ENCODE measurements around the gene C1QTNF12. TPM values are rescaled to one million over a fixed set of nuclear protein-coding genes. Genes with fewer than 3 reads are reported as not detected.

The C1QTNF12 gene
- total and polyA plus RNA-seq, 2 experiments from 2014 or later = 4.1 to 4.2 TPM

DNA sequence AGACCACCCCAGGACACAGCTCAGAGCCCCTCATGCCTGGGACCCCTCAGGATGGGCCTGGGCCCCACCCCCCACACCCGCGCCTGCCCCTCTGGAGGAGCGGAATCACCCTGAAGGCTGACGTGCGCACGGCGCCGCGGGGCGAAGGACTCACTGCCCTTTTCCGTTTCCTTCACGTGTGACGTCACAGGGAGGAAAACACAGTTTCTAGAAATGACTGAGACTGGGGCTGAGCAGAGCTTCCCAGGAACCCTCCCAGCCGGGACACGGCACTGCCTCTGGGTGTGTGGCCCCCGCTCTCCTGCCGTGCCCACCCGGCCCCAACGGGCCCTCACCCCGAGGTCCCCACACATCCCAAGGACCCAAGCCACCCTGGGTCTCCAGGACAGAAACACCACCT, 27.2 kb downstream of the C1QTNF12 start:
- no peak overlapping the region for H3K27ac Mint-ChIP-seq
- no peaks in the 10 kb centered on the region for H3K27me3 ChIP-seq (ENCODE audit: insufficient read depth)
- no peaks in the 10 kb centered on the region for H3K9me3 Mint-ChIP-seq
- H3K27ac ChIP-seq (ENCODE audit: low read depth) = no peak overlapping the region
- no peaks in the 10 kb centered on the region for H3F3A ChIP-seq (replicated peaks; ENCODE audit: low read depth)
- no peaks in the 10 kb centered on the region for H3K4me1 ChIP-seq (ENCODE audit: insufficient read depth)
- peaks cover 3% of the 10 kb centered on the region; the same call in 1 of the 2 replicates for H4K20me1 ChIP-seq (replicated peaks; ENCODE audit: insufficient read depth)
- H3K36me3 Mint-ChIP-seq (ENCODE audit: low read depth) = peaks cover 30% of the 10 kb centered on the region
- H3K79me2 ChIP-seq (replicated peaks; ENCODE audit: insufficient read depth) = no peaks in the 10 kb centered on the region
- no peak overlapping the region for H2AFZ ChIP-seq
- DNase-seq (ENCODE audit: low spot score) (no peak), ATAC-seq (no peak)
- H3K4me3 ChIP-seq = no peak overlapping the region
- peaks cover 12% of the 10 kb centered on the region for H3K27me3 Mint-ChIP-seq (ENCODE audit: insufficient read depth, low read depth, poor library complexity)
- no peak overlapping the region for H3K4me2 ChIP-seq
- H3K4me3 Mint-ChIP-seq = no peak overlapping the region
- H3K4me1 Mint-ChIP-seq = no peaks in the 10 kb centered on the region
- H3K9me2 ChIP-seq (ENCODE audit: insufficient read depth) = no peaks in the 10 kb centered on the region
- TF ChIP-seq EZH2phosphoT487 (IDR thresholded peaks at IDR 0.05; ENCODE audit: unreplicated experiment) = no peak
- TF ChIP-seq, protein P1, sequence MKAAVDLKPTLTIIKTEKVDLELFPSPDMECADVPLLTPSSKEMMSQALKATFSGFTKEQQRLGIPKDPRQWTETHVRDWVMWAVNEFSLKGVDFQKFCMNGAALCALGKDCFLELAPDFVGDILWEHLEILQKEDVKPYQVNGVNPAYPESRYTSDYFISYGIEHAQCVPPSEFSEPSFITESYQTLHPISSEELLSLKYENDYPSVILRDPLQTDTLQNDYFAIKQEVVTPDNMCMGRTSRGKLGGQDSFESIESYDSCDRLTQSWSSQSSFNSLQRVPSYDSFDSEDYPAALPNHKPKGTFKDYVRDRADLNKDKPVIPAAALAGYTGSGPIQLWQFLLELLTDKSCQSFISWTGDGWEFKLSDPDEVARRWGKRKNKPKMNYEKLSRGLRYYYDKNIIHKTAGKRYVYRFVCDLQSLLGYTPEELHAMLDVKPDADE (IDR thresholded peaks at IDR 0.05) = no peak
- TF ChIP-seq STAT1 (IDR thresholded peaks at IDR 0.05; ENCODE audit: unreplicated experiment) = no peak
- TF ChIP-seq ZNF114 (CRISPR knock-in tag; IDR thresholded peaks at IDR 0.05) = no peak
- TF ChIP-seq POLR2AphosphoS5 (IDR thresholded peaks at IDR 0.05; ENCODE audit: low read depth) = no peak
- no peak for TF ChIP-seq EZH2 (IDR thresholded peaks at IDR 0.05; ENCODE audit: low read depth, unreplicated experiment)
- TF ChIP-seq, protein P2, sequence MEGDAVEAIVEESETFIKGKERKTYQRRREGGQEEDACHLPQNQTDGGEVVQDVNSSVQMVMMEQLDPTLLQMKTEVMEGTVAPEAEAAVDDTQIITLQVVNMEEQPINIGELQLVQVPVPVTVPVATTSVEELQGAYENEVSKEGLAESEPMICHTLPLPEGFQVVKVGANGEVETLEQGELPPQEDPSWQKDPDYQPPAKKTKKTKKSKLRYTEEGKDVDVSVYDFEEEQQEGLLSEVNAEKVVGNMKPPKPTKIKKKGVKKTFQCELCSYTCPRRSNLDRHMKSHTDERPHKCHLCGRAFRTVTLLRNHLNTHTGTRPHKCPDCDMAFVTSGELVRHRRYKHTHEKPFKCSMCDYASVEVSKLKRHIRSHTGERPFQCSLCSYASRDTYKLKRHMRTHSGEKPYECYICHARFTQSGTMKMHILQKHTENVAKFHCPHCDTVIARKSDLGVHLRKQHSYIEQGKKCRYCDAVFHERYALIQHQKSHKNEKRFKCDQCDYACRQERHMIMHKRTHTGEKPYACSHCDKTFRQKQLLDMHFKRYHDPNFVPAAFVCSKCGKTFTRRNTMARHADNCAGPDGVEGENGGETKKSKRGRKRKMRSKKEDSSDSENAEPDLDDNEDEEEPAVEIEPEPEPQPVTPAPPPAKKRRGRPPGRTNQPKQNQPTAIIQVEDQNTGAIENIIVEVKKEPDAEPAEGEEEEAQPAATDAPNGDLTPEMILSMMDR (conservative IDR thresholded peaks at IDR 0.05; ENCODE audit: low read depth in 2 of 2) = no peak
- TF ChIP-seq ZNF331 (CRISPR knock-in tag; IDR thresholded peaks at IDR 0.05; ENCODE audit: low read depth) = no peak
- TF ChIP-seq, protein P3, sequence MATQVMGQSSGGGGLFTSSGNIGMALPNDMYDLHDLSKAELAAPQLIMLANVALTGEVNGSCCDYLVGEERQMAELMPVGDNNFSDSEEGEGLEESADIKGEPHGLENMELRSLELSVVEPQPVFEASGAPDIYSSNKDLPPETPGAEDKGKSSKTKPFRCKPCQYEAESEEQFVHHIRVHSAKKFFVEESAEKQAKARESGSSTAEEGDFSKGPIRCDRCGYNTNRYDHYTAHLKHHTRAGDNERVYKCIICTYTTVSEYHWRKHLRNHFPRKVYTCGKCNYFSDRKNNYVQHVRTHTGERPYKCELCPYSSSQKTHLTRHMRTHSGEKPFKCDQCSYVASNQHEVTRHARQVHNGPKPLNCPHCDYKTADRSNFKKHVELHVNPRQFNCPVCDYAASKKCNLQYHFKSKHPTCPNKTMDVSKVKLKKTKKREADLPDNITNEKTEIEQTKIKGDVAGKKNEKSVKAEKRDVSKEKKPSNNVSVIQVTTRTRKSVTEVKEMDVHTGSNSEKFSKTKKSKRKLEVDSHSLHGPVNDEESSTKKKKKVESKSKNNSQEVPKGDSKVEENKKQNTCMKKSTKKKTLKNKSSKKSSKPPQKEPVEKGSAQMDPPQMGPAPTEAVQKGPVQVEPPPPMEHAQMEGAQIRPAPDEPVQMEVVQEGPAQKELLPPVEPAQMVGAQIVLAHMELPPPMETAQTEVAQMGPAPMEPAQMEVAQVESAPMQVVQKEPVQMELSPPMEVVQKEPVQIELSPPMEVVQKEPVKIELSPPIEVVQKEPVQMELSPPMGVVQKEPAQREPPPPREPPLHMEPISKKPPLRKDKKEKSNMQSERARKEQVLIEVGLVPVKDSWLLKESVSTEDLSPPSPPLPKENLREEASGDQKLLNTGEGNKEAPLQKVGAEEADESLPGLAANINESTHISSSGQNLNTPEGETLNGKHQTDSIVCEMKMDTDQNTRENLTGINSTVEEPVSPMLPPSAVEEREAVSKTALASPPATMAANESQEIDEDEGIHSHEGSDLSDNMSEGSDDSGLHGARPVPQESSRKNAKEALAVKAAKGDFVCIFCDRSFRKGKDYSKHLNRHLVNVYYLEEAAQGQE (IDR thresholded peaks at IDR 0.05; ENCODE audit: unreplicated experiment) = no peak
- no peak for TF ChIP-seq CREB1 (CRISPR knock-in tag; IDR thresholded peaks at IDR 0.05; ENCODE audit: low read depth)
- TF ChIP-seq, protein P4, sequence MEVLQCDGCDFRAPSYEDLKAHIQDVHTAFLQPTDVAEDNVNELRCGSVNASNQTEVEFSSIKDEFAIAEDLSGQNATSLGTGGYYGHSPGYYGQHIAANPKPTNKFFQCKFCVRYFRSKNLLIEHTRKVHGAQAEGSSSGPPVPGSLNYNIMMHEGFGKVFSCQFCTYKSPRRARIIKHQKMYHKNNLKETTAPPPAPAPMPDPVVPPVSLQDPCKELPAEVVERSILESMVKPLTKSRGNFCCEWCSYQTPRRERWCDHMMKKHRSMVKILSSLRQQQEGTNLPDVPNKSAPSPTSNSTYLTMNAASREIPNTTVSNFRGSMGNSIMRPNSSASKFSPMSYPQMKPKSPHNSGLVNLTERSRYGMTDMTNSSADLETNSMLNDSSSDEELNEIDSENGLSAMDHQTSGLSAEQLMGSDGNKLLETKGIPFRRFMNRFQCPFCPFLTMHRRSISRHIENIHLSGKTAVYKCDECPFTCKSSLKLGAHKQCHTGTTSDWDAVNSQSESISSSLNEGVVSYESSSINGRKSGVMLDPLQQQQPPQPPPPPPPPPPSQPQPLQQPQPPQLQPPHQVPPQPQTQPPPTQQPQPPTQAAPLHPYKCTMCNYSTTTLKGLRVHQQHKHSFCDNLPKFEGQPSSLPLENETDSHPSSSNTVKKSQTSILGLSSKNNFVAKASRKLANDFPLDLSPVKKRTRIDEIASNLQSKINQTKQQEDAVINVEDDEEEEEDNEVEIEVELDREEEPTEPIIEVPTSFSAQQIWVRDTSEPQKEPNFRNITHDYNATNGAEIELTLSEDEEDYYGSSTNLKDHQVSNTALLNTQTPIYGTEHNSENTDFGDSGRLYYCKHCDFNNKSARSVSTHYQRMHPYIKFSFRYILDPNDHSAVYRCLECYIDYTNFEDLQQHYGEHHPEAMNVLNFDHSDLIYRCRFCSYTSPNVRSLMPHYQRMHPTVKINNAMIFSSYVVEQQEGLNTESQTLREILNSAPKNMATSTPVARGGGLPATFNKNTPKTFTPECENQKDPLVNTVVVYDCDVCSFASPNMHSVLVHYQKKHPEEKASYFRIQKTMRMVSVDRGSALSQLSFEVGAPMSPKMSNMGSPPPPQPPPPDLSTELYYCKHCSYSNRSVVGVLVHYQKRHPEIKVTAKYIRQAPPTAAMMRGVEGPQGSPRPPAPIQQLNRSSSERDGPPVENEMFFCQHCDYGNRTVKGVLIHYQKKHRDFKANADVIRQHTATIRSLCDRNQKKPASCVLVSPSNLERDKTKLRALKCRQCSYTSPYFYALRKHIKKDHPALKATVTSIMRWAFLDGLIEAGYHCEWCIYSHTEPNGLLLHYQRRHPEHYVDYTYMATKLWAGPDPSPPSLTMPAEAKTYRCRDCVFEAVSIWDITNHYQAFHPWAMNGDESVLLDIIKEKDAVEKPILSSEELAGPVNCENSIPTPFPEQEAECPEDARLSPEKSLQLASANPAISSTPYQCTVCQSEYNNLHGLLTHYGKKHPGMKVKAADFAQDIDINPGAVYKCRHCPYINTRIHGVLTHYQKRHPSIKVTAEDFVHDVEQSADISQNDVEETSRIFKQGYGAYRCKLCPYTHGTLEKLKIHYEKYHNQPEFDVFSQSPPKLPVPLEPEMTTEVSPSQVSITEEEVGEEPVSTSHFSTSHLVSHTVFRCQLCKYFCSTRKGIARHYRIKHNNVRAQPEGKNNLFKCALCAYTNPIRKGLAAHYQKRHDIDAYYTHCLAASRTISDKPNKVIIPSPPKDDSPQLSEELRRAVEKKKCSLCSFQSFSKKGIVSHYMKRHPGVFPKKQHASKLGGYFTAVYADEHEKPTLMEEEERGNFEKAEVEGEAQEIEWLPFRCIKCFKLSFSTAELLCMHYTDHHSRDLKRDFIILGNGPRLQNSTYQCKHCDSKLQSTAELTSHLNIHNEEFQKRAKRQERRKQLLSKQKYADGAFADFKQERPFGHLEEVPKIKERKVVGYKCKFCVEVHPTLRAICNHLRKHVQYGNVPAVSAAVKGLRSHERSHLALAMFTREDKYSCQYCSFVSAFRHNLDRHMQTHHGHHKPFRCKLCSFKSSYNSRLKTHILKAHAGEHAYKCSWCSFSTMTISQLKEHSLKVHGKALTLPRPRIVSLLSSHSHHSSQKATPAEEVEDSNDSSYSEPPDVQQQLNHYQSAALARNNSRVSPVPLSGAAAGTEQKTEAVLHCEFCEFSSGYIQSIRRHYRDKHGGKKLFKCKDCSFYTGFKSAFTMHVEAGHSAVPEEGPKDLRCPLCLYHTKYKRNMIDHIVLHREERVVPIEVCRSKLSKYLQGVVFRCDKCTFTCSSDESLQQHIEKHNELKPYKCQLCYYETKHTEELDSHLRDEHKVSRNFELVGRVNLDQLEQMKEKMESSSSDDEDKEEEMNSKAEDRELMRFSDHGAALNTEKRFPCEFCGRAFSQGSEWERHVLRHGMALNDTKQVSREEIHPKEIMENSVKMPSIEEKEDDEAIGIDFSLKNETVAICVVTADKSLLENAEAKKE (CRISPR knock-in tag; IDR thresholded peaks at IDR 0.05) = no peak
- TF ChIP-seq NANOG (IDR thresholded peaks at IDR 0.05; ENCODE audit: borderline replicate concordance) = no peak
- no peak for TF ChIP-seq JUNB (IDR thresholded peaks at IDR 0.05; ENCODE audit: unreplicated experiment)
- H3K36me3 ChIP-seq (ENCODE audit: insufficient read depth) = peaks cover 7% of the 10 kb centered on the region; the same call in 1 of the 2 replicates
